Non-pigmented ciliary epithelial cell (primary cell): ENCODE data around the gene INHBB.
"Not testable (repeated sequence)": the region's sequence is repeated elsewhere in the genome, so short reads cannot be mapped to it uniquely, and the experiment has no call there.

ENCODE experiments used
- DNase-seq: peaks from one replicate; pipeline ENCODE4 v3.0.0-alpha.2; 2010; ENCODE audit warnings: low read depth

The INHBB gene

DNA sequence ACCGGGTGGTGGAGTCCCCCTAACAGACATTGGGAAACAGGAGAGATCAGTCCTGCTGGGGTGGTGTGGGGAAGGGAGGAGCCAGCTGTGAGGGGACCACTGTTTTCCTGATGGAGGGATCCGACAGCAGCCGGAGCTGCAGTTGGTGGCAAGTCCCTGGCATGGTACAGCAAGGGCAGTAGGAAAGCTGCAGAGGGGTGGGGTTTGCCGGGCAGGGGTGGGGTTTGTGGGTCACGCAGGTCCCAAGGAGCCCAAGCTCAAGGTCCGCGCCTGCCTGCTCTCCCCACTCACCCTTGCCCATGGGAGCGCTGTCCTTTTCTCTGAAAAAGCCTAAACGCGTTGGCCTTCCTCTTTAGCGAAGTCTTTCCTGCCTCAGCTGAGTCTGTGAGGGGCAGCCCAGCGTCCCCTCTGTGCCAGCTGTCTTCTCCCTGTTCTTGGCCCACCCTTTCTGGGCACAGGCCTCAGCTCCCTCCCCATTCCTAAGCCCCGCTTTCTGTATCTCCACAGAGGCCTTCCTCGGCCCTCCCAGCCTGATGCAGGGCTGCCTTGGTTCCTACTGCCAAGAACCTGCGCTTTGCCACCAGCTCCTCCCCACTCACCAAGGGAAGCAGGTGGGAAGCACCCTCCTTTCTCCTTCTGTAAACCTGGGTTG, 29.3 kb upstream of the INHBB start:
- no peak for DNase-seq

DNA sequence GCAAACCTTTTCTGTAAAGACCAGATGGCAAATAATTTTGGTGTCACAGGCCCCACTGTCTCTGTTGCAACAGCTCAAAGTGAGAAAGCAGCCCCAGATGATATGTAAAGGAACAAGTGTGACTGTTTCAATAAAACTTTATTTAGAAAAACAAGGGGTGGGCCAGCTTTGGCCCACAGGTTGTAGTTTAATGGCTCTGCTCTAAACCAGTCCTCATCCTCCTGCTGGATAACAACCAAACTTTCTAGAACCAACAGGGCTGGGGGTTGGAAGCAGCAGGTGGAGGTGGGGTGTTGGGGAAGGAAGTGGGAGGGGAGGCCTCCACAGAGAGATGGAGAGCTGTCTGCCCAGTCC, 28.8 kb upstream of the INHBB start:
- no peak for DNase-seq

DNA sequence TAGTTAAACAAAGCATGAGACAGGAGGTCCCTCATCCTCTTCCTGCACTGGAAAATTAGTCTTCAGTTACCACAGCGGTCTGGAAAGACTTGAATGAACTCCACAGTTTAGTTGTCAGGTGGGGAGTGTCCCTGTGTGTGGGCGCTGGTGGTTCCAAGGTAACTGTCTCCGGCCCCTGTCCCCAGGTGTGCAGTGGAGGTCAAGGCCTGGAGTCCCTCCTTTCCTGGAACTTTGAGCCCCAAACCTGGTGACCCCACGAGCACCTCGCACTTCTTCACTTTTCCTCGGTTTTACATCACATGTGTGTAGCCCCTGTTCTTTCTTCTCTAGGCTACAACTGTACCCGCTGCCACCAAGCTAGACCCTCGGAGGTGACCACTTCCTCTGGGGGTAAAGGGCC, 28.0 kb upstream of the INHBB start:
- no peak for DNase-seq

DNA sequence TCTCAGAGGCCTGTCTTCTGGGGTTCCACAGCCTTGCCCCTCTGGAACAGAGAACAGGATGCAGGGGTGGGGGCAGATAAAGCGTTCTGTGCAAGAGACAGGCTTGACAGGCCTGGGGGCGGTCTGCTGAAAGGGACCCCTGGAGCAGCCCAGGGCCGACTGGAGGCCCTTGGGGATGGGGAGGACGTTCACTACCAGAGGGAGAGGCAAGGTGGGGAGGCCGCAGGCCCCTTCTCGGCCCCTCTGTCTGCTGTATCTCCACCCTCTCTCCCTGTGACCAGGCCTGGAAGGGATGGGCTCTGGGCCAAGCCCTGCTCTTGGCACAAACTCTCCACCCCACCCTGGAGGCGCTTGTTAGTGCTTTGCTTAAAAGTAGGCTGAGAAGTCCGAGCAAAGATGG, 27.3 kb upstream of the INHBB start:
- no peak for DNase-seq

DNA sequence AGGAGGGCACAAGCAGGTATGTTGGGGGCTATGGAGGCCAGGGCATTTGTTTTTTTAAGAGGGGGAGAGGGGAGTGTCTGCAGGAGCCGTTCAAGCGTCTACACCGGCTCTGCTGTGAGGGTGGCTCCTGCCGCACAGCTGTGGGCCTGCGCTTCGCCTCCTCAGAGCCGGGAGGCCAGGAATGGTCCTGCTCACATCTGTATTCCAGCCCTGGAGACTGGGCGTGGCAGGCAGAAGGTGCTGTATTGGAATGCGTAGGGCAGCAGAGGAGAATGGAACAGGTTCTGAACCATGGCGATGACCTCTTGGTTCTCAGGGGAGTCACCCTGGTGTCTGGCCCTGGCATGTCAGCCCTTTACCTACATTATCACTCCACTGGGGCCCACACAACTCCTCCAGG, 26.8 kb upstream of the INHBB start:
- DNase-seq = no peak

DNA sequence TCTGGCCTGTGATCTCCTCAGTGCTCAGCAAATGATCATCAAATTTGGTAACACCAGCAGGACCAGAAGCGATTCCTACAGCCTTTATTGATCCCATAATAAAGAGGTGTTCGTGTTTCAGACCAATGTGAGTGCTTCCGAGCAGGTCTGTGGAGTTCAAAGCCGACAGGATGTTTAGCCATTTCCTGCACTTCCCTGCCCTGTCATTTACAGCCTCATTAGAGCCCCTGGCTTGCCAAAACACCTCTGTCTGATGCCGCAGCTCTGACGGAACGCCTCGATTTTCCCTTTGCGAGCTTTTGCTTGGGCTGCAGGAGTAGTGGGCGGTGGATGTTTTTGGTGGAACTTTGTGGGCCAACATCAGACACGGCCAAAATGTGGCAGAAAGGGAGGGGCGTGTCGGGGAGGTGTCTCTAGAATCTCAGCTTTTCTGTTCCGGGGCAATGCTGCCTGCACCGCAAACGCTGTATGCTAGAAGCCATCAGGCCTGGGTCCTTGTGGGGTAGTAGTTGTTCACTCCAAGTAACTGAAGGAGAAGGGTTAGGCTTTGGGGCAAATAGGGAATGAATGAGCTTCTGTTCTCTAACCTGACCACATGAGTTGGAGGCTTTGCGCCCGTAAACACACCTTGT, 26.1 kb upstream of the INHBB start:
- no peak for DNase-seq

DNA sequence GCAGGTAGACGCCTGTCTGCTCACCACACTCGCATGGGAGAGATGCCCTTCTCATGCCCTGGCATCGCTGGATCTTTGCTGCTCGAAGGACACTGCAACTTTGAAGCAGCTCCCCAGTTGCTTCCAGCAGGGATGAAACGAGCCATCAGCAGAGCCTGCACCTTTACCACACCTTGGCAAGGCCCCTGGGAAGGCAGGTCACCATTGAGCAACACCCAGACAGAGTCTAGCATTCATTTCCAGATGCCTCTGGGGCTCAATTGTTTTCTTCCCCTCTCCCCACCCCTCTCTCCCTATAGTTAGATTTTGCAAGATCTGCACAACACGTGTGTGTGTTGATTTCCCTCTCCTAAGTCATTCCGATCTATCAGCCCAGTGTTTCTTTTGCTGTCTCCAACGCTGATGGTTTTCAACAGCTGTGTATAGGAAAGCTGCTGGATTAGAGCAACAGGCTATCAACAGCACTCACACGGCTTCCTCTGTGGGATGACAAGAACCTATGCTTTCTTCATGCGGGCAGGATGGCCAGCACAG, 25.6 kb upstream of the INHBB start:
- no peak for DNase-seq

DNA sequence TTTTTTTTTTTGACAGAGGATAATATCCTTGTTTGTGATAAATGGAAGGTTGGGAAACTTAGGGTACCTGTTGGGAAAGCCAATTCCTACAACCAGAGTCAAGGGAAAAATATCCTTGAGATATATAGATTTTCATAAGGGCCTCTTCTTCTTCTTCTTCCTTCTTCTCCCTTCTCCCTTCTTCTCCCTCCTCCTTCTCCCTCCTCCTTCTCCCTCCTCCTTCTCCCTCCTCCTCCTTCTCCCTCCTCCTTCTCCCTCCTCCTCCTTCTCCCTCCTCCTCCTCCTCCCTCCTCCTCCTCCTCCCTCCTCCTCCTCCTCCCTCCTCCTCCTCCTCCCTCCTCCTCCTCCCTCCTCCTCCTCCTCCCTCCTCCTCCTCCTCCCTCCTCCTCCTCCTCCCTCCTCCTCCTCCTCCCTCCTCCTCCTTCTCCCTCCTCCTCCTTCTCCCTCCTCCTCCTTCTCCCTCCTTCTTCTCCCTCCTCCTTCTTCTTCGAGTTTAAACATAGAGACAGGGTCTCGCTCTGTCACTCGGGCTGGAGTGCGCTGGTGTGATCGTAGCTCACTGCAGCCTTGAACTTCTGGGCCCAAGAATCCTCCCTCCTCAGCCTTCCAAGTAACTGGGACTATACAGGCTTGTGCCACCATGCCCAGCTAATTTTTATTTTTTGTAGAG, 24.9 kb upstream of the INHBB start:
- DNase-seq = not testable (repeated sequence)

DNA sequence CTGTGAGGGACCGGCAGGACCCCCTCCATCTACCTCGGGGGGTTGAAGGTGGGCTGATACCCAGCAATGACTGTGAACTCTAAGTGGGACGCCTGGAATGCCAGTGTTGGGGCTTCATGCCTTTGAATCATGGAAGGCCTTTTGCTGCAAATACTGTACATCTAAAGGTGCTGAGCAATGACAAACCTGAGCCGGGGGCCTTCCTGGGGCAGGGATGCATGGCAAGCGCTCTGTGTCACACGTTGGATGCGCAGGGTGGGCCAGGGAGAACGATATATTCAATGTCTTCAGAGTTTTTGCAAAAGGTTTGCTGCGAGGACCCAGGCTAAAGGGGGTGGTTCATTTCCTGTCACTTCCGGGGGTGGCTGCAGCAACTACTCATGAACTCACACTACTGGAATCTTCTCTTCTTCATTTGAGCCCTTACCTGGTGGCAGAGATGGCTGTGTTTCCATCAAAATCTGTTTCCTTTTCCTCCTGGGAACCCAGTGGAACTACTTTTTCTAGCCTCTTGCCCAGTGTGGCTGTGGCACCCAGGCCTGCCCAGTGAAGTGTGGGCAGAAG, 24.1 kb upstream of the INHBB start:
- DNase-seq = no peak

DNA sequence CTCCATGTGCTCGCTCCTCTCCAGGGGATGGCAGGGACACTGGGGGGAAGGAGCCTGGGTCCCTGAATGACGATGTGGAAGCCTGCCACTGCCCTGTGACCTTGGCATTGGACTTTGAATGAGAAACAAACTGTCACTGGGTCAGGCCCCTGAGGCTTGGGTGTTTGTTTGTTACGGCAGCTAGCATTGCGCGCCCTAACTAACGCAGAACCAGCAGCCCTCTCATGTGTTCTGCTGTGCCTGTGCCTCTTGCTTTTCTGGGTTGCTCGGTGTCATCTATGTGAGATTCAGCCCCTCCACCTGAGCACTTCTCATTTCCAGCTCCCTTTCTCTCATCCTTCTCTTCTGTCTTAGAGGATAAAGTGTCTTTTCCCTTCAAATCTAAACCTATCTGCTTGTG, 23.6 kb upstream of the INHBB start:
- no peak for DNase-seq

DNA sequence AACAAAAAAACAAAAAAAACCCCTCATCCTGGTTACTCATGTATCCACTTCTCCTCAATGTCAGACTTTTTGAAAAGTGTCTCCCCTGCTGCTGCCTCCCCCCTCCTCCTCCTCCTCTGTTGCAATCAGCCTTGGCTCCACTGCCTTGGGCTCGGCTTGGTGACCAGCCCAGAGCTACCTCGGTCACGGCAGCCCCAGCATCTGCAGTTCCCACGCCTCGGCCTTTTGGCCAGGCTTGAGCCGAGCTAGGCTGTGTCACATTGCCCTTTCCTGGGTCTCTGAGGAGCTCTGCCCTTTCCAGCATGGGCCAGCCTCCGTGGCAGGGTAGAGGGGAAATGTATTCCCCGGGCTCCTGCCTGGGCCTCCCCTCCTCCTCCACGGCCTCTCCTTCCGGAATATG, 22.7 kb upstream of the INHBB start:
- DNase-seq = no peak

DNA sequence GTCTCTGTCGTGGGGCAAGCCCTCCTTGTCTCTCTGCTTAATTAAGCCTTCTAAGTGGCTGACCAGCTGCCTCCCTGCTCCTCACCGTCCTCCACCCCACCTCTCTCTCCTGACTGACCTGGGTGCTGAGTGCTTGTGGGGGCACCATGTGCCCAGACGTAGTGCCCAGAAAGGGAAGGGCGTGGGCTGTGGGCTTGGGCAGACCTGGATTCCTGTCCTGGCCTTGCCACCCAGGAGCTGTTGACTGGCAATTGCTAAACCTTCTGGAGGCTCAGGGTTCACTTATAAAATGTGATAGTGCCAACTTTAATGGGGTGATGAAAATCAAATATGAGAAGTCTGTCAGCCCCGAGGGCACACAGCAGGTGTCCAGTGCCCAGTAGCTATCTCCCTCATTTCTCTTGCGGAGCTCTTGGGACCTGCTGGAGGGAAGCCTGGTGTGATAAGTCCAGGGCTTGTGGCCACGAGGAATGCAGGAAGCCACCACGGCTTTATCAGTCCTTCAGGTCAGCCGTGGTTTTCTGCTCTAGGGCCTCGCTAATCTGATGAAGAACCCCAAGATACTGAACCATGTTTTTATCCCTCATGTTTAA, 22.0 kb upstream of the INHBB start:
- DNase-seq = no peak

DNA sequence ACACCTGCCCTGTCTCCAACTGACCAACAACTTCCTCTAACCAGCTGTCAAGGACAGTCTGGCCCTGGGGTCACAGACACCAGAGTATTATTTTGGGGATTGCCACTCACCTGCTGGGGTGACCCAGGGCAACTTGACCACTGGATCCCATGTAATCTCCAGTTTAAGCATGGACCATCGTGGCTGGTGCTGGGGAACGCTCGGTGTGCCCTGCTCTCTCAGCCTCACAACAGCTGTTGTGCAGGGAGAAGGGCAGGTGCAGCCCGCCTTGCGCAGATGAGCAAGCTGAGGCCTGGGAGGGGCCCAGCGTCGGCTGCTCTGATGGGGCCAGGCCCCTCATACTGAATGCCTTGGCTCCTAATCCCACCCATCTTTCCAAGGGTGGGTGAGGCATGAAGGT, 21.0 kb upstream of the INHBB start:
- DNase-seq = no peak

DNA sequence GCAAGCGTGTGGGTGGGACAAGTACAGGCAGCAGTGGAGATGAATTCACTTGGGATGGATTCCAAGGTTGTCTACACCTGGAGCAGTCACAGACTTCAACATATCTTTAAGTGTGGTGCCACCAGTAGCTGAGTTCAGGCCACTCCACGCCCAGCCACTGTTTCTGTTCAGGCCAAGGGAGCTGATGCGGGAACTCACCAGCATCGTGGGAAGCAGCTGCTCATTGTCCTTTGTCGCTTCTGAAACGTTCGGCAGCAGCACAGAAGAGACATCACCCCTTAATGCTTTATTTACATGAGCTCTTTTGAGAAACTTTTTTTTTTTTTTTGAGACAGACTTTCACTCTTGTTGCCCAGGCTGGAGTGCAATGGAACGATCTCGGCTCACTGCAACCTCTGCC, 19.9 kb upstream of the INHBB start:
- no peak for DNase-seq

DNA sequence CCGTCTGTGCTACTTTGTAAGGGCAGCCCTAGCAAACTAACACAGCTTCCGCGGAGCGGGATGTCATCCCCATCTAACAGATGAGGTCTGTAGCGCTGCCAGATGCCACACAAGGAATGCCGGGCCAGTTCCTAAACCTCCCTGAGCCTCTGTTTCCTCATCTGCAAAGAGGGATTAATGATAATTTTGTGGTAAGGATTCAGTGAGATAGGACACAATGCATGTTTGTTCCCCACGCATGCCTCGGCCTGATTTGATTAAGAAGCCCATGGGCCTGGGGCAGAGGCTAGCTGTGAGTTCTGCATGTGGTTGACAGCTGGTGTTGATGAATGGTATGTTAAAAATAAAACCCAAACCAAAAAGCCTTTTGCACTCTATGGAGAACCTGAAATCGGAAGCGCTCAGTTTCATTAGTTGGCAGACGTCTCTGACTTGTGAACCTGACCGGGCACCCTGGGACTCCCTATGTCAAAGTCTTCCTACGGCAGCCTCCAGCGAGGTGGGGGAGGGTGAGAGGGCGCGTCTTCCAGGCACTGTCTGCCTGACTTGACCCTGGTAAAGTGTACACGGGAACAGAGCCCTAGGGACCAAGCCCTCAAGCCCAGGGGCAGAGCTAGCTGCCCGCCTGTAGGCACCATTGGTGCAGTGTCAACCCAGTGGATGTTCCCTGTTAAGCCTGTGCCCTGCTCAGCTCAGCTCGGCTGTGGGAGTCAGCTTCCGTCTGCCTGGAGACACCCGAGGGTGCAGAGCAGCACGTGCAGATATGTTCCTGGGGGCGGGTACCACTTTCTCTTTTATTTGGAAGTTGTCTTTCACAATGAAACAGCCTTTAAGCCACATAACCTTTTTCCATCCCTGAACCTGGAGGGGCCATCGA, 14.8 kb upstream of the INHBB start:
- DNase-seq = no peak

DNA sequence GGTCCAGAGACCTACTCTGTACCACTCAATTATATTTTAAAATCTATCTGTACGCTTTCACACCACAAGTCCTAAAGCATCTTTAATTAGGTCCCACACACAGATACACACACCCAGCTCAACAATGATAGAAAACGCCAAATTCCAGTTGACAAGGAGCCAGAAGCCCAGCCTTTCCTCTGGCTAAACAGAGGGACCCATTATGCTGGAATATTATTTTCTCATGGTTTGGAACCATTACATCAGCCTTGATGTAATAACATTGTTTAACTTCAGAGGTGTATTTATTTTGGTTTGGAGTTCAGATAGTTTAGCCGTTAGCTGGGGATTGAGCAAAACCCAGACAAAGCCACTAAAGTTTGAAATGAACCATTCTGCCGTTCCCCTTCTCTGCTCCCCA, 14.0 kb upstream of the INHBB start:
- DNase-seq = no peak

DNA sequence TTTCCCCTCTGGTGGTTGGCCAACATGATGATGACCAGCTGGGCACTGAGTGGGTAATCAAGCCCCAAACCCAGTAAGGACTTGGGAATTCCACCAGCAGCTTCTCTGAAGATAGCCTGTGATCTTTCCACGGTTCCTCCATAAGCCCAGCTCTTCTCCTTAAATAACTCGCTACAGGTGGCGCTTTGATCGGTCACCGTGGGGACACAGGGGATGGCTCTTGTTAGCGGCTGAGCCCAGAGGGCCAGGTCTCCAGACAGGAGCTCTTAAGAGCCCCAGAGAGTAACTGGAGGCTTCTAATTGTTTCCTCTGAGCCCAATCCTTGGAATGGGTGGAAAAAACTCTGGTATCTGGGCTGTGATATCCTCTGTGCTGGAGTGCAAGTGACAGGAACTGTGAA, 13.6 kb upstream of the INHBB start:
- no peak for DNase-seq

DNA sequence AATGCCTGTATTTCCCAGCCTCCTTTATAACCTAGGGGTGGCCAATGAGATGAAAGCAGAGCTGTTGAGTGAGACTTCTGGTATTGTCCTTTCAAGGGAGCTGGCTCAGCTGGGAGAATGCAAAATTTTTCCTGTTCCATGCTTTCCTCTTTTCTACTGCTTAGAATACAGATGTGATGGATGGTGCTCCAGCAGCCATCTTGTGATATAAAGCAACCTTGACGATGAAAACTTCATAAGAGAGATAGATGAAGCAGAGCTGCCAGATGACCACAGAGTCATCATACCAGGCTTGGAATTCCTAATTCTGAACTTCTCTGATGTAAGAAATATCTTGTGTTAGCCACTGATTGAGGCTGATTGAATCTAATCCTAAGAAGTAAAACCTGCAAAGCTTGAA, 11.9 kb upstream of the INHBB start:
- no peak for DNase-seq

DNA sequence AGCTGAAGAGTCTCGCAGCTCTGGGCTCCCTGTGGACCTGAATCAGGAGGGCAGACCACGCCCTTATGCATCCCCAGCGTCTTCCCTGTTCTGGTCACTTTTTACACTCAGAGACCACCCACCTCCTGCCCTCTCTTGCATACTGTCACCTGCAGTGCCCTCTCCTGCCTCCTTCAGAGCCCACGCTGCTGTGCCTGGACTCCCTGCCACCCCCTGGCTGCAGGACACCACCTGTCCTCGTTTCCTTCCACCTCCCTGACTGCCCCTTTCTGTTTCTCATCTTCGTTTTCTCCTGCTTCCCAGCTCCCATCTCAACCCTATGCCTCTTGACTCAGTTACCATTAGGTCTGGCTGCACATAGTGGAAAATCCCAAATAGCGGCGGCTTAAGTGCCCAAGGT, 9.2 kb upstream of the INHBB start:
- no peak for DNase-seq

DNA sequence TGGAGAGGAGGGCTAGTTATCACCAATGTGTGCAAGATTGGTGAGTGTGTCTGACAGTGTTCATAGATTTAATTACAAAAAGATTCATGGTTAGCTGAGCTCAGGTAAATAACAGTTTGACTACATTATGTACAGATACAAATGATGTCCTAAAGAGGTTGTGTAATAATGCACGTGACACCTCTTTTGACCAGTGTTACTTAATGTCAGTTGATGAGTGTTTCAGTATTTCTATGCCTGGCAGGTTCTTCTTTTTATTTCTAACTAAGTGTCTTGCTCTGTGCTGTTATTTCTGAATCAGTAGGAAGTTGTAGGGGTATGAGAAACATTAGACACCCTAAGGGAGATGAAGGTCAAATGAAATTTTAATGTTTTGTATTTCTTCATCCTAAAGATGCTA, 7.9 kb upstream of the INHBB start:
- no peak for DNase-seq

DNA sequence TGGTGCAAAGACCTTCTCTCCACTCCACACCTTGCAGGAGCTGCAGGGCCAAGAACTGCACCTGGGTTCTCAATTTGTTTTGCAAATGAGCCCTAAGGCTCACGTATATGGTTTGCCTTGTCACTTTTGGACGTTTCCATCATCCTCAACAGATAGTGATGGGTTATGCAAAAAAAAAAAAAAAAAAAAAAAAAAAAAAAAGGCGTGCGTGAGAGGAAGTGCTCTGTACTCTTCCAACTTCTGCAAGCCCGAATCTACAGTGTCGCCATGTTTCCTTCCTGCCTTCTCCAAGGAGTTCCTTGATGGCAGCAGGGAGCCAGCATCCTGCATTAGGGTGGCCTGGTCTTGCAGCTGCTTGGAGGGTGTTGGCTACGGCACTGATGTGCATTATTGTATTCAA, 4.0 kb upstream of the INHBB start:
- DNase-seq = no peak

DNA sequence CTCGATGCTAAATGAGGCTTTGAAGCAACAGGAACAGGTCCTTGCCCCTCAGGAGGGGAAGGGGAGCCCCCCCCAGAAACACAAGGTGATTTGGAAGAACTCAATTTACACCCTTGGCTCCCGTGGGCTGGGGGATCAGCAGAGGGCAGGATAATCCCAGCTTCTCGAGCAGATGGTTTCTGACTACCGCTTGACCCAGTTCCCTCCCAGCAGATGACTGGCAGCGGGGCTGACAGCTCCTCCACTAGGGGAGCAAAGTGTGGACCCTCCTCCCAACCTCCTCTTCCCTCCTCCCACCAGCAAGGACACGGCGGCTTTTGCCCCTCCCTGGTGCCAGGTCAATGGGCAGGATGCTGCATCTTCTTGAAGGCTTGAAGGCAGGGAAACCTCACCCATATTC, 3.5 kb upstream of the INHBB start:
- no peak for DNase-seq
